ENCODE measurements around the gene NCAPD3.

Gene NCAPD3

DNA sequence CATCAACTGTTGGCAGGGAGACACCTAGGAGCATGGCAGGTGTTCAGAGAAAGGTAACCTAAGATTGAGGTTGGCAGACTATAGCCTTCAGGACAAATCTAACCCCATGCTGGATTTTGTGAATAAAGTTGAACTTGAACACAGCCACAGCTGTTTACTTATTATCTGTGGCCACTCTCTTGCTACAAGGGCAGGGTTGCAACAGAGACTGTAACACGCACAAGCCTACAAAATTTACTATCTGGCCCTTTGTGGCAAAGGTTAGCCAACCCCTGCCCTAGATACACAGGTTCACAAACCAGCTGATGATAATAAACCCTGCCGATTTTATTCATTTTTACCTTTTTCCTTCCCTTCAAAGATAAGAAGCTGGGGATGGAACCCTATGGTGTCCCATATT is 26.9 kb upstream of the NCAPD3 start:
- TF ChIP-seq NFIC (IDR thresholded peaks at IDR 0.05) (no peak), TCF12 (IDR thresholded peaks at IDR 0.05; ENCODE audit: low read depth) (no peak), ZBTB7A (IDR thresholded peaks at IDR 0.05; ENCODE audit: low read depth) (no peak), MAX (IDR thresholded peaks at IDR 0.05) (no peak), FOXM1 (IDR thresholded peaks at IDR 0.05; ENCODE audit: borderline replicate concordance, low read depth) (no peak), TAF1 (IDR thresholded peaks at IDR 0.05; ENCODE audit: low read depth) (no peak), CEBPB (IDR thresholded peaks at IDR 0.05) (no peak), EGR1 (IDR thresholded peaks at IDR 0.05) (no peak), EP300 (IDR thresholded peaks at IDR 0.05; ENCODE audit: borderline replicate concordance) (no peak)
- TF ChIP-seq, protein P1, sequence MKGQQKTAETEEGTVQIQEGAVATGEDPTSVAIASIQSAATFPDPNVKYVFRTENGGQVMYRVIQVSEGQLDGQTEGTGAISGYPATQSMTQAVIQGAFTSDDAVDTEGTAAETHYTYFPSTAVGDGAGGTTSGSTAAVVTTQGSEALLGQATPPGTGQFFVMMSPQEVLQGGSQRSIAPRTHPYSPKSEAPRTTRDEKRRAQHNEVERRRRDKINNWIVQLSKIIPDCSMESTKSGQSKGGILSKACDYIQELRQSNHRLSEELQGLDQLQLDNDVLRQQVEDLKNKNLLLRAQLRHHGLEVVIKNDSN (IDR thresholded peaks at IDR 0.05) = no peak
- TF ChIP-seq, protein P2, sequence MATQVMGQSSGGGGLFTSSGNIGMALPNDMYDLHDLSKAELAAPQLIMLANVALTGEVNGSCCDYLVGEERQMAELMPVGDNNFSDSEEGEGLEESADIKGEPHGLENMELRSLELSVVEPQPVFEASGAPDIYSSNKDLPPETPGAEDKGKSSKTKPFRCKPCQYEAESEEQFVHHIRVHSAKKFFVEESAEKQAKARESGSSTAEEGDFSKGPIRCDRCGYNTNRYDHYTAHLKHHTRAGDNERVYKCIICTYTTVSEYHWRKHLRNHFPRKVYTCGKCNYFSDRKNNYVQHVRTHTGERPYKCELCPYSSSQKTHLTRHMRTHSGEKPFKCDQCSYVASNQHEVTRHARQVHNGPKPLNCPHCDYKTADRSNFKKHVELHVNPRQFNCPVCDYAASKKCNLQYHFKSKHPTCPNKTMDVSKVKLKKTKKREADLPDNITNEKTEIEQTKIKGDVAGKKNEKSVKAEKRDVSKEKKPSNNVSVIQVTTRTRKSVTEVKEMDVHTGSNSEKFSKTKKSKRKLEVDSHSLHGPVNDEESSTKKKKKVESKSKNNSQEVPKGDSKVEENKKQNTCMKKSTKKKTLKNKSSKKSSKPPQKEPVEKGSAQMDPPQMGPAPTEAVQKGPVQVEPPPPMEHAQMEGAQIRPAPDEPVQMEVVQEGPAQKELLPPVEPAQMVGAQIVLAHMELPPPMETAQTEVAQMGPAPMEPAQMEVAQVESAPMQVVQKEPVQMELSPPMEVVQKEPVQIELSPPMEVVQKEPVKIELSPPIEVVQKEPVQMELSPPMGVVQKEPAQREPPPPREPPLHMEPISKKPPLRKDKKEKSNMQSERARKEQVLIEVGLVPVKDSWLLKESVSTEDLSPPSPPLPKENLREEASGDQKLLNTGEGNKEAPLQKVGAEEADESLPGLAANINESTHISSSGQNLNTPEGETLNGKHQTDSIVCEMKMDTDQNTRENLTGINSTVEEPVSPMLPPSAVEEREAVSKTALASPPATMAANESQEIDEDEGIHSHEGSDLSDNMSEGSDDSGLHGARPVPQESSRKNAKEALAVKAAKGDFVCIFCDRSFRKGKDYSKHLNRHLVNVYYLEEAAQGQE (IDR thresholded peaks at IDR 0.05; ENCODE audit: low read depth) = no peak

DNA sequence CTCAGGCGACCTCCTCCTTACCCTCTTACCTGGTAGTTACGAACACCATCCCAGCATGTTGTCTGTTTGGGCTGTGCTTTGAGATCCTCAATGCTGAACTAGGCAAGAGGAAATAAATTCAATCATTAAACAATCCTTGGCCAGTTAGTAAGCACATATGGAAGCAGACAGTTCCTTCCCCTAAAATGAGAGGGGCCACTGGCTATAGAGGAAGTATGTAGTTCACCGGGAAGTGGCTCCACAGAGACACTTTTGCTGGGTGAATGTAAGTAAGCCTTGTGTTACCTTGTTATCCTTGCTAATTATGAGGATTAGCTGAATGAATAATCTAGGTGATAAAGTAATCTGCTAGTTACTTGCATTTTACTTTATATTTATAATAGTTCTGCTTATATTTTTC is 26.5 kb upstream of the NCAPD3 start:
- TF ChIP-seq EP300 (IDR thresholded peaks at IDR 0.05; ENCODE audit: borderline replicate concordance) (no peak), CREB1 (IDR thresholded peaks at IDR 0.05; ENCODE audit: low read depth) (no peak), NFIC (IDR thresholded peaks at IDR 0.05) (no peak)
- TF ChIP-seq, protein P2 (IDR thresholded peaks at IDR 0.05; ENCODE audit: low read depth) = no peak

GRCh38 chr11:134248910-134249480 is 25.2 kb upstream of the NCAPD3 start:
- TF ChIP-seq TEAD4 (IDR thresholded peaks at IDR 0.05) = no peak
- no peak for TF ChIP-seq CEBPB (IDR thresholded peaks at IDR 0.05)
- TF ChIP-seq YY1 (IDR thresholded peaks at IDR 0.05; ENCODE audit: low read depth) = no peak
- TF ChIP-seq EGR1 (IDR thresholded peaks at IDR 0.05) = no peak
- TF ChIP-seq TAF1 (IDR thresholded peaks at IDR 0.05; ENCODE audit: low read depth) = no peak
- no peak for TF ChIP-seq FOXM1 (IDR thresholded peaks at IDR 0.05; ENCODE audit: borderline replicate concordance, low read depth)
- no peak for TF ChIP-seq ZBTB7A (IDR thresholded peaks at IDR 0.05; ENCODE audit: low read depth)

DNA sequence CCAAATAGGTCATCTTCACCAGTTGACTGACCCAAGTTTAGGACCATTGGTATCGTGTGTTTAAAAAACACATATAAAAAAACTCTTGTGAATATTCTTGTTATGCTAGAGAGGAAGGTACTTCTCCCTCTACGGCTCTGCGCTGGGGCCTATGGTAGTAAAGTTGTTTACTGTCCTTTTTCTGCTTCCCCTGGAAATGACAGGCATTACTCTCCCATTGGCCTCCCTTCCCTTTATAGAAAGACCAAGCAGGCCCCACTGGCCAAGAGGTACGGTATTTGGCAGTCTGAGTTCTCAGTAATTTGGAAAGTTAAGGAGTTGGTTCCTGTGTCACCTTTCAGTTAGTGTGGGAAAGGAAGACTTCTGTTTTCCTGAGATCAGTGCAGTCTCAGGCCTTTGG is 22.9 kb upstream of the NCAPD3 start:
- TF ChIP-seq YY1 (IDR thresholded peaks at IDR 0.05; ENCODE audit: low read depth) (no peak), NFIC (IDR thresholded peaks at IDR 0.05) (no peak), EP300 (IDR thresholded peaks at IDR 0.05; ENCODE audit: borderline replicate concordance) (no peak), MAX (IDR thresholded peaks at IDR 0.05) (no peak), FOXM1 (IDR thresholded peaks at IDR 0.05; ENCODE audit: borderline replicate concordance, low read depth) (no peak), TEAD4 (IDR thresholded peaks at IDR 0.05) (no peak), RAD21 (IDR thresholded peaks at IDR 0.05; ENCODE audit: low read depth) (no peak), TAF1 (IDR thresholded peaks at IDR 0.05; ENCODE audit: low read depth) (no peak), CREB1 (IDR thresholded peaks at IDR 0.05; ENCODE audit: low read depth) (no peak), TCF12 (IDR thresholded peaks at IDR 0.05; ENCODE audit: low read depth) (no peak), ZBTB7A (IDR thresholded peaks at IDR 0.05; ENCODE audit: low read depth) (no peak), EGR1 (IDR thresholded peaks at IDR 0.05) (no peak), CEBPB (IDR thresholded peaks at IDR 0.05) (no peak)
- TF ChIP-seq, protein P2 (IDR thresholded peaks at IDR 0.05; ENCODE audit: low read depth) = no peak
- TF ChIP-seq, protein P1 (IDR thresholded peaks at IDR 0.05) = no peak

- no peak for TF ChIP-seq ZBTB7A (IDR thresholded peaks at IDR 0.05; ENCODE audit: low read depth)
- TF ChIP-seq TAF1 (IDR thresholded peaks at IDR 0.05; ENCODE audit: low read depth) = no peak
Measured at GRCh38 chr11:134246100-134246499, 22.3 kb upstream of the NCAPD3 start.

Measured in Ishikawa (cell line).